ENCODE results near the gene LIM2.

DNA sequence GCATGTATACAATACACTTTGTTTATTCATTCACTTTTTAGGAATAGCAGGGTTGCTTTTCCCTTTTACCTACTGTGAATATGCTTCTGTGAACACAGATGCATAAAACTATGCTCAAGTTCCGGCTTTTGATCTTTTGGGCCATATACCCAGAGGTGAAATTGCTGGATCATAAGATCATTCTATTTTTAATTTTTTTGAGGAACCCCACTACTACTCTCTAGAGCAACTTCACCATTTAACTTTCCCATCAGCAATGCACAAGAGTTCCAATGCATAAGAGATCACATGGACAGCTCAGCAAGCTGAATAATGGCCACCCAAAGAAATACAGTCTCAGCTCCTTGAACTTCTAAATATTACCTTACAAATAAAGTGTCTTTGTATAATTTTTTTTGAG lies 46.7 kb upstream of the LIM2 start:
- TF ChIP-seq EP300 (IDR thresholded peaks at IDR 0.05; ENCODE audit: borderline replicate concordance) (no peak), RAD21 (IDR thresholded peaks at IDR 0.05; ENCODE audit: low read depth) (no peak), CREB1 (IDR thresholded peaks at IDR 0.05; ENCODE audit: low read depth) (no peak), TAF1 (IDR thresholded peaks at IDR 0.05; ENCODE audit: low read depth) (no peak)
